BLaER1 (cell line): Measurements from ENCODE around the gene SYNRG.

Experiments used
- H3K27ac ChIP-seq: shearing (Covaris generic); formaldehyde crosslinking; 2 replicates; pipeline ENCODE4 v1.8.1; 2022
- H3K27me3 ChIP-seq: shearing (Covaris generic); formaldehyde crosslinking; 2 replicates; pipeline ENCODE4 v1.8.1; 2022
- H3K36me3 ChIP-seq: shearing (Covaris generic); formaldehyde crosslinking; 2 replicates; pipeline ENCODE4 v1.8.1; 2022
- H3K4me1 ChIP-seq: shearing (Covaris generic); formaldehyde crosslinking; 2 replicates; pipeline ENCODE4 v1.8.1; 2022
- H3K4me2 ChIP-seq: shearing (Covaris generic); formaldehyde crosslinking; 2 replicates; pipeline ENCODE4 v1.8.1; 2022
- H3K4me3 ChIP-seq: shearing (Covaris generic); formaldehyde crosslinking; 2 replicates; pipeline ENCODE4 v1.8.1; 2022
- H3K9ac ChIP-seq: shearing (Covaris generic); formaldehyde crosslinking; 2 replicates; pipeline ENCODE4 v1.8.1; 2022
- H3K9me3 ChIP-seq: shearing (Covaris generic); formaldehyde crosslinking; 2 replicates; pipeline ENCODE4 v1.8.1; 2022
- H4K20me1 ChIP-seq: shearing (Covaris generic); formaldehyde crosslinking; 2 replicates; pipeline ENCODE4 v1.8.1; 2022
- Cebpa-rat ChIP-seq: shearing (Covaris generic); IDR thresholded peaks from 2 replicates; pipeline ENCODE4 v1.8.1; 2022

The SYNRG gene

DNA sequence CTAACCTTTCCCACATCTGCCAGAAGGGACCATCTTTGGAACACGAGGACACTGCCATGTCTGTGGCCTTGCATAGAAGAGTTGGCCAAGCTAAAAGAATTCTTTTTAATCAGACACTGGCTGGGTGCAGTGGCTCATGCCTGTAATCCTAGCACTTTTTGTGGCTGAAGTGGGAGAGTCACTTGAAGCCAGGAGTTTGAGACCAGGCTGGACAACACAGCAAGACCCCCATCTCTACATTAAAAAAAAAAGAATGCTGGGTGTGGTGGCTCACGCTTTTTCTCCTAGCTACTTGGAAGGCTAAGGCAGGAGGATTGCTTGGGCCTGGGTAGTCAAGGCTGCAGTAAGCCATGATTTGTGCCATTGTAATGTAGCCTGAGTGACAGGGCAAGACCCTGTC, 128.8 kb downstream of the SYNRG start:
- Histone ChIP-seq H3K9ac (no peak overlapping the region), H3K36me3 (peaks cover 55% of the 10 kb centered on the region), H3K27me3 (no peaks in the 10 kb centered on the region), H3K27ac (no peak overlapping the region), H3K4me3 (no peak overlapping the region), H3K4me1 (peaks cover 34% of the 10 kb centered on the region), H3K4me2 (no peak overlapping the region), H3K9me3 (no peaks in the 10 kb centered on the region), H4K20me1 (no peaks in the 10 kb centered on the region)
- no peak for TF ChIP-seq Cebpa-rat

DNA sequence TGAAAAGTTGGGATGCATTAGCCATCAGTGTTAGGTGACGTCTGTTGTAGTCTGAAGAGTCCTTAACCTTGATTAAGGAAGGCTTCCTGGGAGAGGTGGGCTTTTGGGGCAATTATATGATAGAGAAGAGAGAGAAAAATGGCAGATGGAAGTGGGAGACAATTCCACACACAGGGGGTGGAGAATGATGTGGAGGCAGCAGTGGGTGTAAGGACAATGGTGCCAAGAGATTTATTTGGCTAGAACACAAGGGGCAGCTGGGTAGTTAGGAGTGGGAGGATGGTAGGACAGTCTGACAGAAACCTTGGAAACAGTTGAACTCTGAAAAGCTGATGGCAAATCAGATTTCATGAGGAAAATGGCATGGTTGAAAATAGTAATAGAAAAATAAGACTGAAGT, 130.2 kb downstream of the SYNRG start:
- no peaks in the 10 kb centered on the region for H3K9me3 ChIP-seq
- no peak overlapping the region for H3K27ac ChIP-seq
- no peak overlapping the region for H3K4me3 ChIP-seq
- TF ChIP-seq Cebpa-rat = no peak
- H3K9ac ChIP-seq = no peak overlapping the region
- H3K4me2 ChIP-seq = no peak overlapping the region
- H3K27me3 ChIP-seq = no peaks in the 10 kb centered on the region
- H3K4me1 ChIP-seq = peaks cover 26% of the 10 kb centered on the region
- H4K20me1 ChIP-seq = no peaks in the 10 kb centered on the region
- H3K36me3 ChIP-seq = peaks cover 67% of the 10 kb centered on the region

DNA sequence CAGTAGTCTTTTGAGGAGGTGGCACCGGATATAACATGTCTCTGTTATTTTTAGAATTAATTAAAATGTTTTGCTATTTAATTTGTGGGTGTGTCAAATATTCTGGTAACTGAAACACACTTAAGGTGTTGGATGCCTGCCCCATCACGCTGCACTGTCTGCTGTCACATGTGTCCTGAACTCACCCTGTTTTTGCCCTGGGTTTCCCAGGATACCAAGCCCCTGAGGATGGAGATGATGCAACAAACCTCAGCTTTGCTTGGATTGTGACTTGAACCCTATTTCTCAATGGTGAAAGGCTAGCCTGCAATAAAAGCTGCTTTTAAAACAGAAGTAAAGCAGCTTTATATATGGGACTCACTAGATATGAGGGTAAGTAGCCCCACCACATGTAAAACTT, 131.0 kb downstream of the SYNRG start:
- Histone ChIP-seq H4K20me1 (no peaks in the 10 kb centered on the region), H3K4me3 (no peak overlapping the region), H3K9ac (no peak overlapping the region), H3K4me1 (peaks cover 18% of the 10 kb centered on the region), H3K27ac (no peak overlapping the region), H3K9me3 (no peaks in the 10 kb centered on the region), H3K36me3 (peaks cover 75% of the 10 kb centered on the region), H3K4me2 (no peak overlapping the region), H3K27me3 (no peaks in the 10 kb centered on the region)
- TF ChIP-seq Cebpa-rat = no peak

DNA sequence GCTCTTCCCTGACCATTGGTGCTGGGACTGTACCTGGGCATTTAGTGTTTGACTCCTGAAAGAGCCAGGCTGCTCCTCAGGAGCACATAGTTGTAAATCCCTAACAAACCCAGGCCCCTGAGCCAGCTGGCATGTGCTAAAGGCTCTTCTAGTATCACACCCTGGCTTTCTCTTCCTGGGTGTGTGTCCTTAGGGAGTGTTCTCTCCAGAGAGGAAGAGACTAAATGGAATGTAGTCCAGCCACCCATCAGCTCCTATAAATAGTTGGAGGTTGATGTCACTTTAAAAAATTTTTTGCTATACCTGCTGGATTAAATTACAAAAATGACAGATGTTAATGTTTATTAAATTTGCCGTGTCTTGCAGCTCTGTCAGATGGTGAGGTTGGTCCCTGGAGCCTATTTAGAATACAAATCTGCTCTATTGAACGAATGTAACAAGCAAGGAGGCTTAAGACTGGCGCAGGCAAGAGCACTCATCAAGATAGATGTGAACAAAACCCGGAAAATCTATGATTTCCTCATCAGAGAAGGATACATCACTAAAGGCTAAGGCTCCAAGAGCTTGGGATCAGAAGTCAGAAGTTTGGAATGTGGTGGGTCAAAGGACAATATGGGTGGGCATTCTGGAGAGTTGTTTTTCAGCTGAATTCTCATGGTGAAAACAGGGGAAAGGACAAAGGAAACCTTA, 132.6 kb downstream of the SYNRG start:
- Histone ChIP-seq H3K9me3 (no peaks in the 10 kb centered on the region), H3K4me2 (no peak overlapping the region), H3K4me1 (0 out of 2 replicates have a peak, but pooled peaks cover 4% of the 10 kb centered on the region), H3K36me3 (peaks cover 91% of the 10 kb centered on the region), H4K20me1 (no peaks in the 10 kb centered on the region), H3K9ac (no peak overlapping the region), H3K4me3 (no peak overlapping the region), H3K27me3 (no peaks in the 10 kb centered on the region), H3K27ac (no peak overlapping the region)
- TF ChIP-seq Cebpa-rat = no peak

DNA sequence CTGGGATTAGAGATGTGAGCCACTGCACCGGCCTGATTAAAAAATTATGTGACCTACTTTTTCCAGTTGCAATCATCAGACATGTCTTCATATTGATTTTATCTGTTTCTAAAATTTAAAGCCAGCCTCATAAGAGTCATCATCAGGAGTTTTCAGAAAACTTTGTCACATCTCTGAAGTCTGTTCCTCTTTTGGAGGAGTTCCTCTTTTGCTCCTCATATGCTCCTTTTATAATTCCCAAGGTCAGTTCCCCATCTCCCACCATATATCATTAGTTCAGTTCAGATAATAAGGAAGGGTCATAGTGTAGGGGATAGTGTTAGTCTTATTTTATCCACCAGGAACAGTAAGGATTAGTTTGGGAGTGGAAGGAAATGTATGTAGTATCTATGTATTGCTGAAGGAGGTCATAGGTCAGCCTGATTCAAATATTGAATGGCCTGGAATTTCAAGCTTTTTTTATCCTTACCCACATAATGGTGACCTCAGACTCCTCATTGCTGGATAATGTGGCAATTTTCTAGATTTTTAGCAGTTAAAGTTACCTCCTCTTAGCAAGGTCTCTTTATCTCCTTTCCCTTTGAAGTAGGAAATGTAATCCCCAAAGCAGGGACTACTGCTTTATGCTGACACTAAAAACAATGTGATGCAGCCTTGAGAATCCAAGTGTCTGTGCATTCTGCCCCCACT, 133.3 kb downstream of the SYNRG start:
- H3K27ac ChIP-seq = no peak overlapping the region
- peaks cover 98% of the 10 kb centered on the region for H3K36me3 ChIP-seq
- no peaks in the 10 kb centered on the region for H3K9me3 ChIP-seq
- no peak overlapping the region for H3K4me3 ChIP-seq
- no peaks in the 10 kb centered on the region for H3K4me1 ChIP-seq
- no peak for TF ChIP-seq Cebpa-rat
- H3K27me3 ChIP-seq = no peaks in the 10 kb centered on the region
- H3K9ac ChIP-seq = no peak overlapping the region
- no peak overlapping the region for H3K4me2 ChIP-seq
- H4K20me1 ChIP-seq = no peaks in the 10 kb centered on the region

DNA sequence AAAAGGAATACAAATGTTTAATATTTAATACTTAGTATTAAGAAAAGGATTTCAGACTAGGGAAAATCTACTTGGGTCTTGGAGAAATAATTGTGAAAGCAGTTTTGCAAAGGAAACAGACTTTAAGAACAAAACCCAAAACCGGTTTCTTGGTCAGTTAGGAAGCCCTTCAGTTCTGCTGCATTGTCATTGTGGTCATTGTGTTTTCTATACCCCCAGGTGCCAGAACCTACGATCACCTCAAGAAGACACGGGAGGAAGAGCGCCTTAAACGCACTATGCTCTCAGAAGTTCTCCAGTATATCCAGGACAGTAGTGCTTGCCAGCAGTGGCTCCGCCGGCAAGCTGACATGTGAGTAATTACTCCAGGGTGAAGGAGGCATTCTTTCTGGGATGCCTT, 139.0 kb downstream of the SYNRG start:
- no peak overlapping the region for H3K4me2 ChIP-seq
- no peak overlapping the region for H3K4me3 ChIP-seq
- no peaks in the 10 kb centered on the region for H3K4me1 ChIP-seq
- H3K27me3 ChIP-seq = no peaks in the 10 kb centered on the region
- H4K20me1 ChIP-seq = no peaks in the 10 kb centered on the region
- no peak overlapping the region for H3K9ac ChIP-seq
- no peak for TF ChIP-seq Cebpa-rat
- H3K9me3 ChIP-seq = no peaks in the 10 kb centered on the region
- no peak overlapping the region for H3K27ac ChIP-seq
- peaks cover 96% of the 10 kb centered on the region for H3K36me3 ChIP-seq

DNA sequence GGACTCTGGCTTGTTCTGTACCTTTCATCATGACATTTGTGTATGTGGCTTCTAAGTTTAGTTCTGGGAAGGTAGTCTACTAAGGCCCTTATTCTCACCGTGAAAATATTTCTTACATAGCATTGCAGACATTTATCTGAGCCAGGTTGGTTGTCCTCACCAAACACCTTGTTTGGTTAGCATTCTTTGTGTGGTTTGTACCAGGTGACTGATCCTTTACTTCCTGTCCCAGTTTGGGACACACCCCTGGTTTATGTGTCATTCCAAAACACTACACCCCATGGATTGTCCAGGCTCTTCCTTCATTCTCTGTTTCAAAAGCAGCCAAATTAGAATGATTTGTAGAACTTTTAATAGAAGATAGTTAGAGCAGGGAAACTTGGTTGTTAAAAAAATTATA, 142.7 kb downstream of the SYNRG start:
- Histone ChIP-seq H3K9me3 (no peaks in the 10 kb centered on the region), H3K4me1 (no peaks in the 10 kb centered on the region), H3K4me2 (no peak overlapping the region), H3K36me3 (peaks cover 93% of the 10 kb centered on the region), H3K4me3 (no peak overlapping the region), H4K20me1 (no peaks in the 10 kb centered on the region), H3K9ac (no peak overlapping the region), H3K27me3 (no peaks in the 10 kb centered on the region), H3K27ac (no peak overlapping the region)
- no peak for TF ChIP-seq Cebpa-rat

DNA sequence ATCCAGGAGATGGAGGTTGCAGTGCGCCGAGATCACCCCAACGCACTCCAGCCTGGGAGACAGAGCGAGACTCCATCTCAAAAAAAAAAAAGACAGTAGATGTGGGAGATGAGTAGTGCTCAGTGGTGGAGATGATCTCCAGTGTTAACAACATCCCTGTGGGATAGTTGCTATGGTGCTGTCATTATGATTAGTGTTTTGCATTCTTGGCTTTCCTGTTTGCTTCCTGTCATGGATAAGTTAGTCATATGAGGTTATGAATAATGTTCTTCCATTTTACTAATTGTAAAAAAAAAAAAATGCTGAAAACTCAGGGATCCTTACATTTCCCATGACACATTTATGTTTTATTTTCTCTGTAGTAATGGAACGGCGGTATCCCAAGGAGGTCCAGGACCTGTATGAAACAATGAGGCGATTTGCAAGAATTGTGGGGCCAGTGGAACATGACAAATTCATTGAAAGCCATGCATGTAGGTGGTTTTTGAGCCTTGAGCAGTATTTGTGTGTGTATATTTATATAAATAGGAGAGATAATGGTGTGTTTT, 144.1 kb downstream of the SYNRG start:
- H3K27me3 ChIP-seq = no peaks in the 10 kb centered on the region
- no peaks in the 10 kb centered on the region for H3K4me1 ChIP-seq
- no peak overlapping the region for H3K4me3 ChIP-seq
- H4K20me1 ChIP-seq = no peaks in the 10 kb centered on the region
- H3K36me3 ChIP-seq = peaks cover 91% of the 10 kb centered on the region
- H3K27ac ChIP-seq = no peak overlapping the region
- no peak overlapping the region for H3K9ac ChIP-seq
- no peaks in the 10 kb centered on the region for H3K9me3 ChIP-seq
- H3K4me2 ChIP-seq = no peak overlapping the region
- no peak for TF ChIP-seq Cebpa-rat
